Breast epithelium (tissue), 4 donors: ENCODE measurements around the gene AGRN. TPM values are rescaled to one million over a fixed set of nuclear protein-coding genes. Genes with fewer than 3 reads are reported as not detected.

Experiments used
- DNase-seq, 2 donors: peaks; one replicate each; pipeline ENCODE4 v3.0.0-alpha.2; 2019; ENCODE audit warnings: low spot score in 2 of 2
- H3K27ac ChIP-seq, 2 donors: fragments of 200-600 bp; sonication (generic) in 1 of 2; one replicate each; pipeline ENCODE4 v1.5.1; 2016 to 2019; ENCODE audit warnings: mild to moderate bottlenecking in 1 of 2
- H3K27me3 ChIP-seq, 2 donors: fragments of 200-600 bp; sonication (generic) in 1 of 2; one replicate each; pipeline versions ENCODE4 v1.5.1 to v1.6.0; 2017 to 2019; ENCODE audit warnings: control low read depth in 1 of 2, mild to moderate bottlenecking in 1 of 2
- H3K36me3 ChIP-seq: fragments of 200-600 bp; one replicate; pipeline ENCODE4 v1.5.1; 2019
- H3K4me1 ChIP-seq, 2 donors: fragments of 200-600 bp; sonication (generic); one replicate each; pipeline ENCODE4 v1.5.1; 2016 to 2019; ENCODE audit warnings: control low read depth in 1 of 2
- H3K4me3 ChIP-seq, 3 donors: fragments of 200-600 bp; sonication (generic); 1 replicate in 2 of 3; 2 replicates in 1 of 3; pipeline ENCODE4 v1.5.1; 2016 to 2019; ENCODE audit warnings: mild to moderate bottlenecking in 3 of 3, moderate library complexity in 2 of 3
- H3K9me3 ChIP-seq, 2 donors: fragments of 200-600 bp; sonication (generic) in 1 of 2; one replicate each; pipeline ENCODE4 v1.5.1; 2016 to 2019; ENCODE audit warnings: control low read depth in 1 of 2
- POLR2A ChIP-seq: fragments of 450-650 bp; IDR thresholded peaks from one replicate; pipeline ENCODE4 v1.6.1; 2016; ENCODE audit warnings: antibody characterized with exemption, mild to moderate bottlenecking, moderate library complexity
- POLR2AphosphoS5 ChIP-seq, 3 donors: sonication (generic); formaldehyde crosslinking; IDR thresholded peaks; one replicate each; pipeline ENCODE4 v1.6.1; 2017; ENCODE audit warnings: antibody characterized with exemption in 3 of 3
- intact Hi-C: fragments of 100-400 bp; cut with DNase I; formaldehyde crosslinking; loops from one replicate; pipeline ENCODE4 v1.15.1; 2023; ENCODE audit warnings: low total_unique reads
- total RNA-seq, 3 donors: library from RNA; depleted of rRNA; stranded (reverse); fragments of >200 nt; gene quantifications; one replicate each; pipeline ENCODE4 v1.1.0, GENCODE V29; 2016
- TF ChIP-seq, protein P1 (sequence below), 3 donors: fragments of 450-650 bp; IDR thresholded peaks; one replicate each; pipeline ENCODE4 v1.5.1; 2016 to 2017; ENCODE audit warnings: antibody characterized with exemption in 3 of 3, mild to moderate bottlenecking in 3 of 3, moderate library complexity in 3 of 3

The AGRN gene
- total RNA-seq, 3 donors from 2014 or later, result 9.1 to 37.0 (median 30.5) TPM

DNA sequence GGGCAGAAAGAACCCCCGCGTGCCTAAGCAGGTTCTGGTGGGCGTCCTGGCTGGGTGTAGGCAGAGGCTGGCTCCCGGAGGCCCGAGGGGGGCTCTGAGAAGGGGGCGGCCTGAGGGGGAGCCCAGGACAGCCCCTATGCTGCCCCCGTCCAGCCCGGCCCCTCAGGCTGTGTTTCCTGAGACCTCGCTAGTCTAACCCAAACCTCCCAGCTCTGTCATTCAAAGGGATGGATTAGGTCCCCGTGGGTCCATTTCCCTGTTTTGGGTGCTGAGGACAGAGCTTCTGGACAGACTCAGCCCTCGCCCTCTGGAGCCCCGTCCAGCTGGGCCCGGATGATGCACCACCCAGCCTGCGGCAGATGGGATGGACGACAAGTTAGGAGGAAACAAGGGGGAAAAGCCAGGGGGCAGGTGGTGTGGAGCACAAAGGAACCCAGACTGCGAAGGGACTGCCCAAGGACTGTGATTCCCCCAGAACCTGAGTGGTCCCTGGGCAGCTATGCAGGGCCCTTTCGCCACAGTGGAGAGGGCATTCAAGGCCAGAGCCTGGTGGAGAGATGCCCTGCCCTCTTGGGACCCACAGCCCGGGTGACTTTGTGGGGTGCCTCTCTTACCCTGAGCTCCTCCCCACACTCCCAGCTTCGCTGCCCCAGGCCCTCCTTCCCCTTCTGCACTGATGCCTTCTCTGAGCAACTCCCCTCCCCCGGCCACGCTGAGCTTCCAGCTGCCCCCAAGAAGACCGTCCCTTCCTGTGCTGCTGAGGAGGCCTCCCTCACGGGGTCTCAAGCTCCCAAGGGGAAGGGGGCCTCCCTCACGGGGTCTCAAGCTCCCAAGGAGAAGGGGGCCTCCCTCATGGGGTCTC is 22.8 kb upstream of the AGRN start:
- no peak overlapping the region for H3K4me3 ChIP-seq
- H3K4me1 ChIP-seq, result peaks cover 6 to 15% of the 10 kb centered on the region in 2 donors
- H3K9me3 ChIP-seq, result peaks cover 1 to 3% of the 10 kb centered on the region in 2 donors
- no peaks in the 10 kb centered on the region for H3K36me3 ChIP-seq
- DNase-seq, result no peak
- H3K27me3 ChIP-seq, result peaks cover 0 to 8% of the 10 kb centered on the region in 2 donors
- H3K27ac ChIP-seq, result no peak overlapping the region
- intact Hi-C loops, result loop anchor here (1.0 to 5.0 kb wide), 2 partner anchors 43 to 65 kb away; no protein-coding TSS in a partner anchor
- TF ChIP-seq POLR2AphosphoS5 (IDR thresholded peaks at IDR 0.05) (no peak), POLR2A (no peak)
- TF ChIP-seq, protein P1, sequence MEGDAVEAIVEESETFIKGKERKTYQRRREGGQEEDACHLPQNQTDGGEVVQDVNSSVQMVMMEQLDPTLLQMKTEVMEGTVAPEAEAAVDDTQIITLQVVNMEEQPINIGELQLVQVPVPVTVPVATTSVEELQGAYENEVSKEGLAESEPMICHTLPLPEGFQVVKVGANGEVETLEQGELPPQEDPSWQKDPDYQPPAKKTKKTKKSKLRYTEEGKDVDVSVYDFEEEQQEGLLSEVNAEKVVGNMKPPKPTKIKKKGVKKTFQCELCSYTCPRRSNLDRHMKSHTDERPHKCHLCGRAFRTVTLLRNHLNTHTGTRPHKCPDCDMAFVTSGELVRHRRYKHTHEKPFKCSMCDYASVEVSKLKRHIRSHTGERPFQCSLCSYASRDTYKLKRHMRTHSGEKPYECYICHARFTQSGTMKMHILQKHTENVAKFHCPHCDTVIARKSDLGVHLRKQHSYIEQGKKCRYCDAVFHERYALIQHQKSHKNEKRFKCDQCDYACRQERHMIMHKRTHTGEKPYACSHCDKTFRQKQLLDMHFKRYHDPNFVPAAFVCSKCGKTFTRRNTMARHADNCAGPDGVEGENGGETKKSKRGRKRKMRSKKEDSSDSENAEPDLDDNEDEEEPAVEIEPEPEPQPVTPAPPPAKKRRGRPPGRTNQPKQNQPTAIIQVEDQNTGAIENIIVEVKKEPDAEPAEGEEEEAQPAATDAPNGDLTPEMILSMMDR (IDR thresholded peaks at IDR 0.05), result no peak

DNA sequence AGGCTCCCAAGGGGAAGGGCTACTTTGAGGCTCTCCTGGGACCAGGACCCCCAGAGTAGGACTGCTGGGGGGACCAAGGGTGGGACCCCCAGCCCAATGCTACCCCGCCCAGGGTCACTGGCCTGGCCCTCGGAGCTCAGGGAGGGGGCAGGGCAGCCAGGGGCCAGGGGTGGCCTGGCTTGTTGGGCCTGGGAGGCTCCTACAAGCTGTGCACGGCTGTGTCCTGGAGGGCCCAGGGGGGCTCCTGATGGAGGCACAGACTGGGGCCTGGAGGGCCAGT is 22.3 kb upstream of the AGRN start:
- peaks cover 6 to 15% of the 10 kb centered on the region in 2 donors for H3K4me1 ChIP-seq
- H3K9me3 ChIP-seq, result no peaks in the 10 kb centered on the region
- intact Hi-C loops, result loop anchor here (1.0 to 5.0 kb wide), 2 partner anchors 43 to 65 kb away; no protein-coding TSS in a partner anchor
- H3K36me3 ChIP-seq, result no peaks in the 10 kb centered on the region
- DNase-seq, result no peak
- TF ChIP-seq POLR2AphosphoS5 (IDR thresholded peaks at IDR 0.05) (no peak), POLR2A (no peak)
- TF ChIP-seq, protein P1 (IDR thresholded peaks at IDR 0.05), result no peak
- H3K4me3 ChIP-seq, result peak overlapping the region in 1 of 3 donors; percentile 89
- peaks cover 0 to 8% of the 10 kb centered on the region in 2 donors for H3K27me3 ChIP-seq
- H3K27ac ChIP-seq, result no peak overlapping the region

DNA sequence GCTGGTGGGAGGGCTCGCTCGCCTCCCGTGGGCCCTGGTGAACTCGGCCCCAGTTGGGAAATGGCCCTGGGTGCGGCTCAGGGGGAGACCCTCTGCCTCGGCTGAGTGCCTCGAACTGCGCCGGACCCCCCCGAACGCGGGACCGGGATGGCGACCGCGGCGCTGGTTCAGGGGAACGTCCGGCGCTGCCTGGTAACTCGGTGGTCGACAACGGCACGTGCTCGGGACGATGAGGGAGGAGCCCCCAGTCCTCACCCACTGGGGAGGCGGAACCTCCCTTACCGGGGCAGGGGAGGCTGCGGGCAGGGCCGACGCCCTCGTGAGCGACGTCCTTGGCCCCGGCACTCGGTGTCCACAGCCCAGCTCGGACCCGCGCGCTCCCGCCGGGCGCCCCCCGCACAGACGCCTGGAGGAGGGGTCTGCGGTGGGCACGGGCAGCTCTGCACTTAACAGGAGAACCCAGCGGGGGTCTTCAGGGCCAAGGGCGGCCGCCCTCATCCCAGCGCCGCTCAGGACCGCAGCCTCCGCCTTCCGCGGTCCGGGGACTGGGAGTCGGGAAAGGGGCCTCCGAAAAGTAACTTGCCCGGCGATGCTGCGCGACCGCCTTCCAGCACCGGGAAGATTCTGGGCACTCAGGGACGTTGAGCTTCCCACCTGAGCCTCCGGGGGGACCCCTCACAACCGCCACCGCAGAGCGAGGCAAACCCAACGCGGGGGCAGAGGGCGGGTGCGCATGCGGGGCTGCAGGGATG is 21.8 kb upstream of the AGRN start:
- no peak for DNase-seq
- Histone ChIP-seq H3K27ac (peak overlapping the region in 1 of 2 donors; percentile 98), H3K36me3 (no peaks in the 10 kb centered on the region), H3K4me1 (peaks cover 6 to 15% of the 10 kb centered on the region in 2 donors), H3K4me3 (peak overlapping the region; percentile 48 to 89 (median 71)), H3K9me3 (no peaks in the 10 kb centered on the region), H3K27me3 (peaks cover 0 to 8% of the 10 kb centered on the region in 2 donors)
- TF ChIP-seq, protein P1 (IDR thresholded peaks at IDR 0.05), result no peak
- TF ChIP-seq POLR2AphosphoS5 (IDR thresholded peaks at IDR 0.05) (no peak), POLR2A (no peak)
- intact Hi-C loops, result loop anchor here (1.0 to 5.0 kb wide), 2 partner anchors 44 to 64 kb away; no protein-coding TSS in a partner anchor

DNA sequence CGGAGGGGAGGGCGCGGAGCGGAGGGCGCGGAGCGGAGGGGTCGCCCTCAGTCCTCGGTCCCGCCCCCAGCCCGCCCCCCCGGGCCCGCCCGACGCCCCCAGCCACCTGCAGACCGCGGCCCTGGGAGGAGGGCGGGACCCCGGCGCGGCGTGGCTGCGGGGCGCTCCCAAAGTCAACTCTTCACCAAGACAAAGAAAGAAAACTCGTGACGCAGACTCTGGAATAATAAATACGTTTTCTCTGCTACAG is 21.2 kb upstream of the AGRN start:
- TF ChIP-seq, protein P1 (IDR thresholded peaks at IDR 0.05), result no peak
- no peak for TF ChIP-seq POLR2A
- no peak for TF ChIP-seq POLR2AphosphoS5 (IDR thresholded peaks at IDR 0.05)
- peaks cover 6 to 15% of the 10 kb centered on the region in 2 donors for H3K4me1 ChIP-seq
- H3K4me3 ChIP-seq, result peak overlapping the region; percentile 48 to 89 (median 71)
- H3K9me3 ChIP-seq, result no peaks in the 10 kb centered on the region
- no peaks in the 10 kb centered on the region for H3K36me3 ChIP-seq
- DNase-seq, result no peak
- H3K27ac ChIP-seq, result peak overlapping the region; percentile 96 to 98
- peaks cover 0 to 8% of the 10 kb centered on the region in 2 donors for H3K27me3 ChIP-seq
- intact Hi-C loops, result loop anchor here (5.0 kb wide), 1 partner anchor 64 kb away; no protein-coding TSS in a partner anchor
